ENCODE data around the gene NPY2R.

NPY2R gene

GRCh38 chr4:155208258-155209054 is at the start of gene NPY2R:
Gene NPY2R (plus strand): TSS chr4:155208636. CDS start chr4:155213940, 5,304 bp downstream.
- no peak for DNase-seq

GRCh38 chr4:155161357-155161756 is 47.1 kb upstream of the NPY2R start:
- no peak for DNase-seq

- no peak for DNase-seq
Measured at GRCh38 chr4:155164718-155165117, 43.7 kb upstream of the NPY2R start.

- DNase-seq: no peak
Measured at GRCh38 chr4:155170569-155170968, 37.9 kb upstream of the NPY2R start.

- no peak for DNase-seq
Measured at GRCh38 chr4:155173371-155173770, 35.1 kb upstream of the NPY2R start.

GRCh38 chr4:155174668-155175067 is 33.8 kb upstream of the NPY2R start:
- DNase-seq: no peak

GRCh38 chr4:155179216-155179615 is 29.2 kb upstream of the NPY2R start:
- no peak for DNase-seq

GRCh38 chr4:155186972-155187371 is 21.5 kb upstream of the NPY2R start:
- DNase-seq: no peak

GRCh38 chr4:155187989-155188388 is 20.4 kb upstream of the NPY2R start:
- DNase-seq: no peak

- no peak for DNase-seq
Measured at GRCh38 chr4:155190099-155190498, 18.3 kb upstream of the NPY2R start.

- no peak for DNase-seq
Measured at GRCh38 chr4:155197757-155198156, 10.7 kb upstream of the NPY2R start.

GRCh38 chr4:155207534-155208257 is 740 bp upstream of the NPY2R start:
- DNase-seq: no peak

GRCh38 chr4:155220025-155220424 is 11.6 kb downstream of the NPY2R start:
- no peak for DNase-seq

- no peak for DNase-seq
Measured at GRCh38 chr4:155227131-155227530, 18.7 kb downstream of the NPY2R start.

GRCh38 chr4:155228713-155229112 is 20.3 kb downstream of the NPY2R start:
- DNase-seq: no peak

GRCh38 chr4:155232432-155232831 is 24.0 kb downstream of the NPY2R start:
- DNase-seq: no peak

GRCh38 chr4:155234206-155234605 is 25.8 kb downstream of the NPY2R start:
- DNase-seq: no peak

- no peak for DNase-seq
Measured at GRCh38 chr4:155237567-155237966, 29.1 kb downstream of the NPY2R start.

- no peak for DNase-seq
Measured at GRCh38 chr4:155241225-155241624, 32.8 kb downstream of the NPY2R start.

- no peak for DNase-seq
Measured at GRCh38 chr4:155241664-155242063, 33.2 kb downstream of the NPY2R start.

GRCh38 chr4:155245105-155245504 is 36.7 kb downstream of the NPY2R start:
- no peak for DNase-seq

- DNase-seq: no peak
Measured at GRCh38 chr4:155248002-155248896, 39.8 kb downstream of the NPY2R start.

GRCh38 chr4:155249016-155249566 is 40.7 kb downstream of the NPY2R start:
- DNase-seq: no peak

All from activated naive CD4-positive, alpha-beta T cell treated with Interleukin-2 at 50 U/mL for 16 hours (primary cell).